Measurements from ENCODE around the gene R3HDM2.
"Not testable (repeated sequence)": the region's sequence is repeated elsewhere in the genome, so short reads cannot be mapped to it uniquely, and the experiment has no call there.

R3HDM2 gene

DNA sequence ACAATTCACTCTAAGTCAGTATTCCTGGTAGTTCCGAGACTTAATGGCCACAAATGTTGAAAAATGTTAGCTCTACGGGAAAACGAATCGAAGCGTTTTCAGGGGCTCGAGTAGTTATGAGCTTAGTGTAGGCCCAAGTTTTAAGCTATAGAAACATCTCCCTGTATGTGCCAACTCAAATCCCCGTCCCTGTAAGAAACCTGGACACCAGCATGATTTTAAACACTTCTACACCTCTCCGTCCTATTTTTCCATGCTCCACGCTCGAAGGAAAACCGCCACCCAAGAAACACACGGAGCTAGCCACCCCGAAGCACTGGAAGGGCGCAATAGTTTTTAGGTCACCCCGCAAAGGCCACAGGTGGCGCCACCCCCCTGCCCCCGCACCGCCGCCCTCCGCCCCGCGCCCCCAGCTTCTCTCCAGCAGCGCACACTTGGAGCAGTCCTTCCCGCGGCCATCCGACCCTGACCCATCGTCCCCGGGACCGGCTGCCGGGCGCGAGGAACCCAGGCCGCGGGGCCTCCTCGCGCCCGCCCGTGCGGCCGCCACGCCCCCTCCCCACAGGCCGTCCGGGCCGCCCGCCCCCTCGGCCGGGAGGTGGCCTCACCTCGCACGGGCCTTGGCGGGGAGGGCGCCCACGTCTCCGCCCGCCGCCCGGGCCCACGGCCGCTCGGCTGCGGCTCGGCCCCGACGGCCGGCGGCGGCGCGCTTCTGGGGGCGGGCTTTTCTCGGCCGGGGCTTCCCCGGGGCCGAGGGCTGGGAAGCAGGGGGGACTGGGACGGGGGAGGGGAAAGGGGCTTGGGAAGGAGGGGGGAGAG lies 522 bp downstream of the R3HDM2 start:
- peak overlapping the region; percentile 57 for H3K4me3 ChIP-seq (ENCODE audit: low read depth, low read length)
- TF ChIP-seq, protein P1, sequence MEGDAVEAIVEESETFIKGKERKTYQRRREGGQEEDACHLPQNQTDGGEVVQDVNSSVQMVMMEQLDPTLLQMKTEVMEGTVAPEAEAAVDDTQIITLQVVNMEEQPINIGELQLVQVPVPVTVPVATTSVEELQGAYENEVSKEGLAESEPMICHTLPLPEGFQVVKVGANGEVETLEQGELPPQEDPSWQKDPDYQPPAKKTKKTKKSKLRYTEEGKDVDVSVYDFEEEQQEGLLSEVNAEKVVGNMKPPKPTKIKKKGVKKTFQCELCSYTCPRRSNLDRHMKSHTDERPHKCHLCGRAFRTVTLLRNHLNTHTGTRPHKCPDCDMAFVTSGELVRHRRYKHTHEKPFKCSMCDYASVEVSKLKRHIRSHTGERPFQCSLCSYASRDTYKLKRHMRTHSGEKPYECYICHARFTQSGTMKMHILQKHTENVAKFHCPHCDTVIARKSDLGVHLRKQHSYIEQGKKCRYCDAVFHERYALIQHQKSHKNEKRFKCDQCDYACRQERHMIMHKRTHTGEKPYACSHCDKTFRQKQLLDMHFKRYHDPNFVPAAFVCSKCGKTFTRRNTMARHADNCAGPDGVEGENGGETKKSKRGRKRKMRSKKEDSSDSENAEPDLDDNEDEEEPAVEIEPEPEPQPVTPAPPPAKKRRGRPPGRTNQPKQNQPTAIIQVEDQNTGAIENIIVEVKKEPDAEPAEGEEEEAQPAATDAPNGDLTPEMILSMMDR (IDR thresholded peaks at IDR 0.05; ENCODE audit: low read depth, low read length), result no peak

DNA sequence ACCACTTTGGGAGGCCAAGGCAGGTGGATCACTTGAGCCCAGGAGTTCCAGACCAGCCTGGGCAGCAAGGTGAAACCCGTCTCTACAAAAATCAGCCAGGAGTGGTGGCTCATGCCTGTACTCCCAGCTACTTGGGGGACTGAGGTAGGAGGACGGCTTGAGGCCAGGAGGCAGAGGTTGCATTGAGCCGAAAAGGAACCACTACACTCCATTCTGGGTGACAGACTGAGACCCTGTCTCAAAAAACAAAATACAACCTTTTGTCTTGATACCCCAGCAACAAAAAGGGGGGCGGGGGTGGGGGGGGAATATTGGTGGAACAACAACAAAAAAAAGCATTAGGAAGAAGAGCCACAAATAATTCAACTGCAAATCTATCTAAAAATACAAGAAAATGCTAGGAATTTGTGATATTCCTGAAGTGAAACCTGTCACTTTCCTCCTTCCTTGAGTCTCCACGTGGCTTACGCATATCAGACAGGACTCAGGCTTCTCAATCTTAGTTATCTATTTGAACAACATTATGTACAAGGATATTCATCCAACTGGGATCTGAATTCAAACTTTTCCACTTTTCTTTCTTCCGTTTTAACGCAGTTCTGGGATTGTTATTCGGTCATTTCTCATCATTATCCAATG lies 1.3 kb downstream of the R3HDM2 start:
- TF ChIP-seq, protein P1 (IDR thresholded peaks at IDR 0.05; ENCODE audit: low read depth, low read length), result no peak
- H3K4me3 ChIP-seq (ENCODE audit: low read depth, low read length), result peak overlapping the region; percentile 57

DNA sequence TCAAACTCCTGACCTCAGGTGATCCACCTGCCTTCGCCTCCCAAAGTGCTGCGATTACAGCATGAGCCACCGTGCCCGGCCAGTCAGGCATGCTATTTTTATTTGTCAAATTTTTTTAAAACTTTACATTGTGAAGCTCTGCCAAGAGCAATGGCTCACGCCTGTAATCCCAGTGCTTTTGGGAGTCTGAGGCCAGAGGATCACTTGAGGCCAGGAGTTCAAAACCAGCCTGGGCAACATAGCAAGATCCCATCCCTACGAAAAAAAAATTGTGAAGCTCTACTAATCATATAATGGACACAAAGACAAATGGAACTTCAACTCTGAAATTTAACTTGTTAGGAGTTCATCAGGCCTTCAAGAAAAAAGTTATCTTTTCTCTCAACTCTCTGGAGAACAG lies 1.9 kb downstream of the R3HDM2 start:
- 0 out of 2 replicates have a peak overlapping the region, but pooled peaks have one; percentile 57 for H3K4me3 ChIP-seq (ENCODE audit: low read depth, low read length)
- TF ChIP-seq, protein P1 (IDR thresholded peaks at IDR 0.05; ENCODE audit: low read depth, low read length), result no peak

DNA sequence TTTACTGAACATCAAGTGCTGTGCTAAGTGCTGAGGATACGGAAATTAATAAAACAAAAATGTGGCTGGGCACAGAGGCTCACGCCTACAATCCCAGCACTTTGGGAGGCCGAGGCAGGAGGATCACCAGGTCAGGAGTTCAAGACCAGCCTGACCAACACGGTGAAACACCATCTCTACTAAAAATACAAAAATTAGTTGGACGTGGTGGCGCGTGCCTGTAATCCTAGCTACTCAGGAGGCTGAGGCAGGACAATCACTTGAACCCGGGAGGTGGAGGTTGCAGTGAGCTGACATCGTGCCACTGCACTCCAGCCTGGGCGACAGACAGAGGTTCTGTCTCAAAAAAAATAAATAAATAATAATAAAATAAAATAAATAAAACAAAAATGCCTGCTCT lies 3.9 kb downstream of the R3HDM2 start:
- H3K4me3 ChIP-seq (ENCODE audit: low read depth, low read length), result not testable (repeated sequence)

DNA sequence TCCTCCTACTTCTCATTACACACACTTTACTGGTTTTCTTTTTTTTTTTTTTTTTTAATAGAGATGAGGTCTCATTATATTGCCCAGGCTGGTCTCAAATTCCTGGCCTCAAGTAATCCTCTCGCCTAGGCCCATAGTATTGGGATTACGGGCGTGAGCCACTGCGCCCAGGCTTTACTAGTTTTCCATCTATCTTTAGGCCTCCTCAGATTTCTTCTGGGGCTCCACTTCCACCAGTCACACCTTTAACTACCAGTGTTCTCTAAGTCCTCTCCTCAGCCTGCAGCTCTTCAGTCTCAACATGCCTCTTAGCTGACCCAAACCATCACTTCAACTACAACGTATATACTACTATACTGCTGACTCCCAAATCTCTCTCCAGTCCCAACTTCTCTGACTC lies 10.4 kb downstream of the R3HDM2 start:
- no peak overlapping the region for H3K4me3 ChIP-seq (ENCODE audit: low read depth, low read length)
- TF ChIP-seq, protein P1 (IDR thresholded peaks at IDR 0.05; ENCODE audit: low read depth, low read length), result no peak

DNA sequence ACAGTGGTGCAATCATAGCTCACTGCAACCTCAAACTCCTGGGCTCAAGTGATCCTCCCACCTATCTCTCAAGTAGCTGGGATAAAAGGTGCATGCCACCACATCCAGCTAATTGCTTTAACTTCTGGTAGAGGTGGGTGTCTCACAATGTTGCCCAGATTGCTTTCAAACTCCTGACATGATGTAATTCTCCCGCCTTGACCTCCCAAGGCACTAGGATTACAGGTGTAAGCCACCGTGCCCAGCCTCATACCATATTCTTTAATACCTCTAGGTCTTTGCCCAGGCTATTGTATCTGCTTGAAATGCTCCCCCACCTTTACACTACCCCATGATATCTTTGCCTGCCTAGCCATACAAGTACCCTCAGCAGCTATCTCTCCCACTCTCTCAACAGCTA lies 11.3 kb downstream of the R3HDM2 start:
- H3K4me3 ChIP-seq (ENCODE audit: low read depth, low read length), result no peak overlapping the region
- TF ChIP-seq, protein P1 (IDR thresholded peaks at IDR 0.05; ENCODE audit: low read depth, low read length), result no peak

DNA sequence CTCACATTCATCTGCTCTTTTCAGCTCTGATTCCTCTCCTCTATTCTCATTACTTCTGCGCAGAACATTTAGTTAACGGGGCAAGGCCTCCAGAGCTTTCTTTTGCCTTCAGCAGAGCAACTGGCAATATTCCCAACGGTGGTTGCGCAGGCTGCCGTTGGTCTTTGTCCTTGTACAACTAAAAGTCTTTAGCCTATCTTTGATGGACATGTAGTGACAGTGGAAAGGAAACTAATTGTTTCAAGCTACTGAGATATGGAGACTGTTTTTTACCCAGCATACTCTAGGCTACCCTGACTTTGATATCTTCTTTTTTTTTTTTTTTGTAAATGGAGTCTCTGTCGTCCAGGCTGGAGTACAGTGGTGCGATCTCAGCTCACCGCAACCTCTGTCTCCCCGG lies 12.6 kb downstream of the R3HDM2 start:
- TF ChIP-seq, protein P1 (IDR thresholded peaks at IDR 0.05; ENCODE audit: low read depth, low read length), result no peak
- no peak overlapping the region for H3K4me3 ChIP-seq (ENCODE audit: low read depth, low read length)

Data from WI38 (cell line).